HG03558 (cell line): ENCODE results near the gene IPCEF1.
A peak's percentile ranks its signal among the peaks of the same experiment; 100 is the strongest.
"Not testable (repeated sequence)": the region's sequence is repeated elsewhere in the genome, so short reads cannot be mapped to it uniquely, and the experiment has no call there.

Experiments
- ATAC-seq: cut with Tn5 transposase; IDR thresholded peaks from one replicate; pipeline ENCODE4 v1.9.1; 2021; ENCODE audit warnings: moderate number of reproducible peaks; ENCODE audit not compliant: unreplicated experiment; ENCODE audit errors: extremely low read depth

The IPCEF1 gene

GRCh38 chr6:154341871-154342270 is 14.7 kb downstream of the IPCEF1 start:
- no peak for ATAC-seq

- no peak for ATAC-seq
Measured at GRCh38 chr6:154341336-154341735, 15.3 kb downstream of the IPCEF1 start.

GRCh38 chr6:154337406-154338005 is 19.1 kb downstream of the IPCEF1 start:
- ATAC-seq = no peak

GRCh38 chr6:154334147-154334546 is 22.5 kb downstream of the IPCEF1 start:
- not testable (repeated sequence) for ATAC-seq

GRCh38 chr6:154331750-154332149 is 24.9 kb downstream of the IPCEF1 start:
- no peak for ATAC-seq

- no peak for ATAC-seq
Measured at GRCh38 chr6:154329350-154330170, 27.0 kb downstream of the IPCEF1 start.

GRCh38 chr6:154327313-154327712 is 29.3 kb downstream of the IPCEF1 start:
- not testable (repeated sequence) for ATAC-seq

GRCh38 chr6:154325142-154325541 is 31.5 kb downstream of the IPCEF1 start:
- no peak for ATAC-seq

- no peak for ATAC-seq
Measured at GRCh38 chr6:154320181-154320580, 36.4 kb downstream of the IPCEF1 start.

- ATAC-seq = no peak
Measured at GRCh38 chr6:154319231-154319858, 37.3 kb downstream of the IPCEF1 start.

GRCh38 chr6:154318721-154319120 is 37.9 kb downstream of the IPCEF1 start:
- no peak for ATAC-seq

GRCh38 chr6:154316131-154316530 is 40.5 kb downstream of the IPCEF1 start:
- no peak for ATAC-seq

GRCh38 chr6:154314084-154314483 is 42.5 kb downstream of the IPCEF1 start:
- no peak for ATAC-seq

- no peak for ATAC-seq
Measured at GRCh38 chr6:154308986-154309385, 47.6 kb downstream of the IPCEF1 start.

GRCh38 chr6:154307696-154308425 is 48.7 kb downstream of the IPCEF1 start:
- no peak for ATAC-seq

- not testable (repeated sequence) for ATAC-seq
Measured at GRCh38 chr6:154307147-154307546, 49.5 kb downstream of the IPCEF1 start.

- peak; percentile 32 for ATAC-seq
Measured at GRCh38 chr6:154306696-154307095, 49.9 kb downstream of the IPCEF1 start.

- ATAC-seq = no peak
Measured at GRCh38 chr6:154304191-154304590, 52.4 kb downstream of the IPCEF1 start.

GRCh38 chr6:154303642-154304041 is 53.0 kb downstream of the IPCEF1 start:
- not testable (repeated sequence) for ATAC-seq

GRCh38 chr6:154301839-154302752 is 54.5 kb downstream of the IPCEF1 start:
- ATAC-seq = peak; percentile 81
